ENCODE results near the gene LRP3.
"Not testable (repeated sequence)": the region's sequence is repeated elsewhere in the genome, so short reads cannot be mapped to it uniquely, and the experiment has no call there.

The LRP3 gene

GRCh38 chr19:33219261-33219815 lies 25.2 kb downstream of the LRP3 start:
- 69 to 81% methylated on average over 11 to 12 of the region's 12 CpGs for WGBS, 2 experiments (ENCODE audit: insufficient coverage in 2 of 2)
- H3K27ac ChIP-seq (ENCODE audit: low read depth, low read length, severe bottlenecking) = no peak overlapping the region
- H3K4me3 ChIP-seq (ENCODE audit: extremely low read depth, insufficient read depth, low read length, poor library complexity, severe bottlenecking) = no peak overlapping the region
- H3K9me3 ChIP-seq (ENCODE audit: control insufficient read depth, low read length) = no peaks in the 10 kb centered on the region
- no peaks in the 10 kb centered on the region for H3K36me3 ChIP-seq (ENCODE audit: control insufficient read depth, insufficient read depth, low read length)
- peaks cover 3% of the 10 kb centered on the region for H3K4me1 ChIP-seq (ENCODE audit: control insufficient read depth, insufficient read depth, low read length, poor library complexity, severe bottlenecking)

DNA sequence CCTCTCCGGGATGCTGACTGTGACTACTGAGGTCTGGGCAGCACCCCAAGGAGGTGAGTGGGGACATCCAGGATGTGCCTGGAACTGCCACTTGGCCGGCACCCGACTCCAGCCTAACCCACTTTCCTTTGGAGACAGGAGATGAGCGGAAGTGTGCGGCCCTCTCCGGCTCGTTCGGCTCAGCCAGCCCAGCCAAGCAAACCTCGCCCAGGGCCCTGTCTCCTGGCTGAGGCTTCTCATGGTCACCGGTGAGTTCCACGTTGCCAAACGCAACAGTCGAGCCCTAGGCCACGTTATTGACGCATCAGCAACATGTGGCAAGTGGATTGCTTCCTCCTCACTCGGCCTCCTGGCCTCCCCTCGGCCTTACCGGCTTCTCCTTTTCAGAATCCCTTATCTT lies 26.0 kb downstream of the LRP3 start:
- Histone ChIP-seq H3K4me3 (ENCODE audit: extremely low read depth, insufficient read depth, low read length, poor library complexity, severe bottlenecking) (no peak overlapping the region), H3K9me3 (ENCODE audit: control insufficient read depth, low read length) (no peaks in the 10 kb centered on the region), H3K4me1 (ENCODE audit: control insufficient read depth, insufficient read depth, low read length, poor library complexity, severe bottlenecking) (peaks cover 3% of the 10 kb centered on the region), H3K36me3 (ENCODE audit: control insufficient read depth, insufficient read depth, low read length) (no peaks in the 10 kb centered on the region), H3K27ac (ENCODE audit: low read depth, low read length, severe bottlenecking) (no peak overlapping the region)
- WGBS, 2 experiments (ENCODE audit: insufficient coverage in 2 of 2) = 93 to 95% methylated on average over 14 to 18 of the region's 18 CpGs

GRCh38 chr19:33220735-33221134 lies 26.6 kb downstream of the LRP3 start:
- H3K4me3 ChIP-seq (ENCODE audit: extremely low read depth, insufficient read depth, low read length, poor library complexity, severe bottlenecking) = no peak overlapping the region
- H3K9me3 ChIP-seq (ENCODE audit: control insufficient read depth, low read length) = no peaks in the 10 kb centered on the region

DNA sequence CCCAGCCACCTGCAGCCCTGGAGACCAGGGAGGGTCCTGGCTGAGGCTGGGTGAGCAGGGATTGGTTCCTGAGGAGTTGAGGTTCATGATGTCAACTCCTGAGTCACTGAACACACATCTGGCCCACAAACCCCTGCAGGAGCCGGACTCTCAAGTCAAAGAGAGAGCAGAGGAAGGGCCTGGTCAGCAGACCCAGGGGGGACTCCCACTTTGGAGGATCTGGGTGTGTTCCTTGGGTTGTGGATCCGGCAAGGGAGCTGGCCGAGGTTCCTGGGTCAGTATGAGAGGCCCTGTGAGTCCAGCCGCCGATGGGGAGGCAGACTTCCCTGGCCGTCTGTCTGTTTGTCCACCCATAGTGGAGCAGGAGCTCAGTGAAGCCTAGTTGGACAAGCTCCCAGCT lies 27.5 kb downstream of the LRP3 start:
- Histone ChIP-seq H3K27ac (ENCODE audit: low read depth, low read length, severe bottlenecking) (no peak overlapping the region), H3K4me1 (ENCODE audit: control insufficient read depth, insufficient read depth, low read length, poor library complexity, severe bottlenecking) (peaks cover 12% of the 10 kb centered on the region), H3K9me3 (ENCODE audit: control insufficient read depth, low read length) (no peaks in the 10 kb centered on the region), H3K4me3 (ENCODE audit: extremely low read depth, insufficient read depth, low read length, poor library complexity, severe bottlenecking) (no peak overlapping the region), H3K36me3 (ENCODE audit: control insufficient read depth, insufficient read depth, low read length) (no peaks in the 10 kb centered on the region)
- 91 to 95% methylated on average over 5 to 6 of the region's 6 CpGs for WGBS, 2 experiments (ENCODE audit: insufficient coverage in 2 of 2)

More at GRCh38 chr19:33220735-33221134, 26.6 kb downstream of the LRP3 start:
- Histone ChIP-seq H3K4me1 (ENCODE audit: control insufficient read depth, insufficient read depth, low read length, poor library complexity, severe bottlenecking) (peaks cover 3% of the 10 kb centered on the region), H3K36me3 (ENCODE audit: control insufficient read depth, insufficient read depth, low read length) (no peaks in the 10 kb centered on the region), H3K27ac (ENCODE audit: low read depth, low read length, severe bottlenecking) (no peak overlapping the region)
- WGBS, 2 experiments (ENCODE audit: insufficient coverage in 2 of 2) = 83 to 86% methylated on average over 9 of the region's 9 CpGs

GRCh38 chr19:33222255-33222654 lies 28.1 kb downstream of the LRP3 start:
- H3K36me3 ChIP-seq (ENCODE audit: control insufficient read depth, insufficient read depth, low read length); H3K9me3 ChIP-seq (ENCODE audit: control insufficient read depth, low read length); H3K27ac ChIP-seq (ENCODE audit: low read depth, low read length, severe bottlenecking); H3K4me3 ChIP-seq (ENCODE audit: extremely low read depth, insufficient read depth, low read length, poor library complexity, severe bottlenecking): not testable (repeated sequence)
- peaks cover 12% of the 10 kb centered on the region for H3K4me1 ChIP-seq (ENCODE audit: control insufficient read depth, insufficient read depth, low read length, poor library complexity, severe bottlenecking)
- no CpG with 5 or more reads among the region's 2 CpGs for WGBS, 2 experiments (ENCODE audit: insufficient coverage in 2 of 2)

DNA sequence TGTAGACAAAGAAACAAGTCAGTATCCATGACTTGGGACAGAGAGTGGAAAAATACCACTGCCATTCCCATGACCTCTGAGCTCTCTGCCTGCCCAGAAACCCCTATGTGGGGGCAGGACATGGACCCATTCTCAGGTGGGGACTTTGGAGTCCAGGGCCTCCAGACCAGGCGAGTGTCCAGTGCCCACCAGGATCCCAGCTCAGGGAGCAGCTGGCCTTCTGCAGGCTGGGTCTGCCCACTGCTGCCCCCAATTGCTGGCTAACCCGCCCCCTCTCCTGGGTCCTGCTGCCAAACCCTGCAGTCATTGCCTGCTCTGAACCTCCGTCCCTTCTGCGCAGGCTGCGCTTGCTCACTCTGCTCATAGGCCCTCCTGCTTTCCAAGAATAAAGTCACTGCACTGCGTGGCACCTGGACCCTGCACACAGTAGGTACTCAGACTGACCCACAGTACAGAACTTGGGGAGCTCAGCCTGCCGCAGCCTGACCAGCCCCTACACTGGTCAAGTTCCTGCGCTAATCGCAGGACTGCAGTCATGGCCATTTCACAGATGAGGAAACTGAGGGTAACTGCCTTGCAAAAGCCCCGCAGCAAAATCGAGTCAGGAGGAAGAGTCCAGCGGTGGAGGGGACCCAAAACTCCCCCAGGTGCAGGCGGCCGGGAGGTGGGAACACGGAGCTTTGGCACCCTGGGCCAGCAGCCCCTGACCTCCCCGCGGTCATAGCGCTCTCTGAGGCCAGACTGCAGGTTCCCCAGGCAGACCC lies 30.7 kb downstream of the LRP3 start:
- 71 to 82% methylated on average over 11 to 15 of the region's 18 CpGs for WGBS, 2 experiments (ENCODE audit: insufficient coverage in 2 of 2)
- Histone ChIP-seq H3K9me3 (ENCODE audit: control insufficient read depth, low read length) (peaks cover 24% of the 10 kb centered on the region), H3K27ac (ENCODE audit: low read depth, low read length, severe bottlenecking) (no peak overlapping the region), H3K36me3 (ENCODE audit: control insufficient read depth, insufficient read depth, low read length) (no peaks in the 10 kb centered on the region), H3K4me1 (ENCODE audit: control insufficient read depth, insufficient read depth, low read length, poor library complexity, severe bottlenecking) (peaks cover 9% of the 10 kb centered on the region), H3K4me3 (ENCODE audit: extremely low read depth, insufficient read depth, low read length, poor library complexity, severe bottlenecking) (no peak overlapping the region)

- H3K27ac ChIP-seq (ENCODE audit: low read depth, low read length, severe bottlenecking) = no peak within 1 kb of the TSS
- peaks cover 9% of the 10 kb centered on the region for H3K4me1 ChIP-seq (ENCODE audit: control insufficient read depth, insufficient read depth, low read length, poor library complexity, severe bottlenecking)
- peak within 1 kb of the TSS; percentile 16 for H3K4me3 ChIP-seq (ENCODE audit: extremely low read depth, insufficient read depth, low read length, poor library complexity, severe bottlenecking)
- 14 to 20% methylated on average over 30 to 43 of the region's 62 CpGs for WGBS, 2 experiments (ENCODE audit: insufficient coverage in 2 of 2)
- H3K36me3 ChIP-seq (ENCODE audit: control insufficient read depth, insufficient read depth, low read length) = no peaks in the 10 kb centered on the region
- peaks cover 24% of the 10 kb centered on the region for H3K9me3 ChIP-seq (ENCODE audit: control insufficient read depth, low read length)
Measured at GRCh38 chr19:33225458-33225926, 31.4 kb downstream of the LRP3 start, which contains the start of gene SLC7A10. Gene SLC7A10, minus strand, starts transcription at chr19:33225850. Its CDS starts 147 bp downstream, at chr19:33225703.

- Histone ChIP-seq H3K4me3 (ENCODE audit: extremely low read depth, insufficient read depth, low read length, poor library complexity, severe bottlenecking) (peak overlapping the region; percentile 11), H3K36me3 (ENCODE audit: control insufficient read depth, insufficient read depth, low read length) (no peaks in the 10 kb centered on the region), H3K4me1 (ENCODE audit: control insufficient read depth, insufficient read depth, low read length, poor library complexity, severe bottlenecking) (peaks cover 9% of the 10 kb centered on the region), H3K27ac (ENCODE audit: low read depth, low read length, severe bottlenecking) (no peak overlapping the region), H3K9me3 (ENCODE audit: control insufficient read depth, low read length) (peaks cover 24% of the 10 kb centered on the region)
- 3 to 5% methylated on average over 39 to 48 of the region's 66 CpGs for WGBS, 2 experiments (ENCODE audit: insufficient coverage in 2 of 2)
Measured at GRCh38 chr19:33226550-33227241, 32.6 kb downstream of the LRP3 start.

DNA sequence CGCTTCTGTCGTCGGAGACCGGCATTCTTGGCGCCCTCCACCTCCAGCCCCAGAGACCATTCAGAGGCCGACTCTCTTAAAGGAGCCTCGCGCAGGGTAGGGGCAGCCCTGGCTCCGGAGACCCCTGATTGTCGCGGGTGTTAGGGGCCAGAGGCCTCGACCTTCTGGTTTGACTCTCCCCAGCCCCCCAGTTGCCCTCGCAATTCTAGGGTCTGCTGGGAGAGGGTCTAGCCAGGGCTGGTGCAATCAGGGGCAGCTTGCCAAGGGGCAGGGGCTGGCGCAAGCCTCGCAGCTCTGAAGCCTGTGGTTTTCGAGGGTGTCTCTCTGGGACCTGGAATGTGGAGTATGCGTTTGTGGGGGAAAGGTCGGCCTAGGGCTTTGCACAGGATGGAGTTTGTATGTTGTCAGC lies 33.1 kb downstream of the LRP3 start:
- Histone ChIP-seq H3K4me1 (ENCODE audit: control insufficient read depth, insufficient read depth, low read length, poor library complexity, severe bottlenecking) (peaks cover 9% of the 10 kb centered on the region), H3K36me3 (ENCODE audit: control insufficient read depth, insufficient read depth, low read length) (no peaks in the 10 kb centered on the region), H3K27ac (ENCODE audit: low read depth, low read length, severe bottlenecking) (no peak overlapping the region), H3K9me3 (ENCODE audit: control insufficient read depth, low read length) (peaks cover 24% of the 10 kb centered on the region), H3K4me3 (ENCODE audit: extremely low read depth, insufficient read depth, low read length, poor library complexity, severe bottlenecking) (no peak overlapping the region)
- WGBS, 2 experiments (ENCODE audit: insufficient coverage in 2 of 2) = 37 to 39% methylated on average over 10 to 17 of the region's 18 CpGs

GRCh38 chr19:33227870-33228599 lies 33.9 kb downstream of the LRP3 start:
- no CpG with 5 or more reads among the region's 1 CpG for WGBS, 2 experiments (ENCODE audit: insufficient coverage in 2 of 2)
- Histone ChIP-seq H3K36me3 (ENCODE audit: control insufficient read depth, insufficient read depth, low read length) (no peaks in the 10 kb centered on the region), H3K4me3 (ENCODE audit: extremely low read depth, insufficient read depth, low read length, poor library complexity, severe bottlenecking) (no peak overlapping the region), H3K9me3 (ENCODE audit: control insufficient read depth, low read length) (peaks cover 24% of the 10 kb centered on the region), H3K4me1 (ENCODE audit: control insufficient read depth, insufficient read depth, low read length, poor library complexity, severe bottlenecking) (peaks cover 9% of the 10 kb centered on the region), H3K27ac (ENCODE audit: low read depth, low read length, severe bottlenecking) (no peak overlapping the region)

Data from mesodermal cell (in vitro differentiated cells).